Gastrocnemius medialis (tissue), 4 donors: ENCODE data around the gene PKP1.

ENCODE experiments used
- CTCF ChIP-seq, 5 experiments: fragments of 450-650 bp in 3 of 5; fragments of 200-600 bp in 2 of 5; sonication (generic) in 2 of 5; IDR thresholded peaks in 4 of 5; conservative IDR thresholded peaks in 1 of 5; 1 replicate in 4 of 5; 2 replicates in 1 of 5; pipeline ENCODE4 v1.5.1; 2016 to 2019; ENCODE audit warnings: antibody characterized with exemption in 5 of 5, mild to moderate bottlenecking in 3 of 5, moderate library complexity in 3 of 5
- POLR2A ChIP-seq, 2 donors: fragments of 450-650 bp; IDR thresholded peaks; one replicate each; pipeline ENCODE4 v1.6.1; 2017; ENCODE audit warnings: antibody characterized with exemption in 2 of 2, mild to moderate bottlenecking in 2 of 2, moderate library complexity in 2 of 2

- no peak for TF ChIP-seq CTCF (IDR thresholded peaks at IDR 0.05 in 4 of 5, conservative IDR thresholded peaks at IDR 0.05 in 1 of 5)
- no peak for TF ChIP-seq POLR2A (IDR thresholded peaks at IDR 0.05)
Observed at GRCh38 chr1:201266774-201267173, 16.5 kb upstream of the PKP1 start.
